Liver (tissue), 9 donors: ENCODE data around the gene FAM78A. TPM values are rescaled to one million over a fixed set of nuclear protein-coding genes. Genes with fewer than 3 reads are reported as not detected.

Experiments
- DNase-seq: peaks from one replicate; pipeline ENCODE4 v3.0.0-alpha.2; 2017; ENCODE audit warnings: low spot score
- H3K27ac ChIP-seq, 2 donors: one replicate each; pipeline ENCODE4 v1.7.0; 2013; ENCODE audit warnings: inconsistent platforms in 2 of 2, low read length in 2 of 2, control low read depth in 1 of 2, low read depth in 1 of 2, mild to moderate bottlenecking in 1 of 2
- H3K27me3 ChIP-seq, 4 donors: one replicate each; pipeline versions ENCODE4 v1.6.1 to v1.7.0; 2013; ENCODE audit warnings: low read length in 3 of 4, inconsistent platforms in 1 of 4, mild to moderate bottlenecking in 1 of 4, moderate library complexity in 1 of 4; ENCODE audit not compliant: control insufficient read depth in 4 of 4, insufficient read depth in 4 of 4
- H3K36me3 ChIP-seq, 4 donors: one replicate each; pipeline versions ENCODE4 v1.6.1 to v1.7.0; 2013; ENCODE audit warnings: low read length in 3 of 4, mild to moderate bottlenecking in 3 of 4, low read depth in 1 of 4, moderate library complexity in 1 of 4; ENCODE audit not compliant: control insufficient read depth in 4 of 4, insufficient read depth in 3 of 4
- H3K4me1 ChIP-seq, 4 donors: one replicate each; pipeline versions ENCODE4 v1.6.1 to v1.7.0; 2013; ENCODE audit warnings: low read length in 3 of 4, mild to moderate bottlenecking in 3 of 4, moderate library complexity in 1 of 4; ENCODE audit not compliant: control insufficient read depth in 4 of 4, insufficient read depth in 4 of 4
- H3K4me3 ChIP-seq, 3 donors: one replicate each; pipeline versions ENCODE4 v1.6.1 to v1.7.0; 2013; ENCODE audit warnings: low read length in 3 of 3, control low read depth in 1 of 3, low read depth in 1 of 3, mild to moderate bottlenecking in 1 of 3
- H3K9ac ChIP-seq, 2 donors: one replicate each; pipeline ENCODE4 v1.7.0; 2013; ENCODE audit warnings: low read length in 2 of 2, mild to moderate bottlenecking in 2 of 2, moderate library complexity in 2 of 2, control low read depth in 1 of 2, low read depth in 1 of 2
- H3K9me3 ChIP-seq, 4 donors: one replicate each; pipeline versions ENCODE4 v1.6.1 to v1.7.0; 2013; ENCODE audit warnings: low read length in 3 of 4; ENCODE audit not compliant: control insufficient read depth in 4 of 4
- EGR1 ChIP-seq, 2 donors: IDR thresholded peaks; 2 replicates each; pipeline ENCODE4 v1.6.1; 2016 to 2018; ENCODE audit warnings: antibody characterized with exemption in 2 of 2, low read depth in 2 of 2
- FOXA1 ChIP-seq: IDR thresholded peaks from 2 replicates; pipeline ENCODE4 v1.6.1; 2016; ENCODE audit warnings: antibody characterized with exemption
- FOXA2 ChIP-seq: IDR thresholded peaks from 2 replicates; pipeline ENCODE4 v1.6.1; 2016; ENCODE audit warnings: antibody characterized with exemption
- HNF4A ChIP-seq, 2 donors: conservative IDR thresholded peaks; 2 replicates each; pipeline ENCODE4 v1.6.1; 2016; ENCODE audit warnings: antibody characterized with exemption in 2 of 2, mild to moderate bottlenecking in 2 of 2
- HNF4G ChIP-seq: IDR thresholded peaks from 2 replicates; pipeline ENCODE4 v1.6.1; 2016; ENCODE audit warnings: antibody characterized with exemption
- JUND ChIP-seq, 2 donors: IDR thresholded peaks; 2 replicates each; pipeline ENCODE4 v1.6.1; 2016; ENCODE audit warnings: antibody characterized with exemption in 2 of 2
- NR2F2 ChIP-seq: IDR thresholded peaks from 2 replicates; pipeline ENCODE4 v1.6.1; 2016; ENCODE audit warnings: antibody characterized with exemption
- RAD21 ChIP-seq, 2 donors: IDR thresholded peaks; 2 replicates each; pipeline ENCODE4 v1.6.1; 2016; ENCODE audit warnings: antibody characterized with exemption in 2 of 2, mild to moderate bottlenecking in 2 of 2
- TAF1 ChIP-seq: conservative IDR thresholded peaks from 2 replicates; pipeline ENCODE4 v1.6.1; 2016; ENCODE audit warnings: antibody characterized with exemption, mild to moderate bottlenecking
- YY1 ChIP-seq: IDR thresholded peaks from 2 replicates; pipeline ENCODE4 v1.6.1; 2016; ENCODE audit warnings: antibody characterized with exemption, mild to moderate bottlenecking
- WGBS: extraction: QIAGEN DNeasy Blood & Tissue Kit; methylation state at CpG from one replicate; pipeline ENCODE4 v1.1.7; 2013; 5-methylcytosine and 5-hydroxymethylcytosine counted together
- polyA plus RNA-seq, 2 donors: library from polyadenylated mRNA; stranded (reverse) in 1 of 2; unstranded in 1 of 2; fragments of 200-250 nt in 1 of 2; fragments of >200 nt in 1 of 2; fragmentation: Nextera tagmentation in 1 of 2; extraction: Ambion mirVana in 1 of 2; gene quantifications; one replicate each; pipeline versions ENCODE4 v1.2.1 to v1.2.3, GENCODE V29; 2013 to 2015
- total RNA-seq, 2 donors: library from RNA; depleted of rRNA; stranded (reverse); fragments of >200 nt; gene quantifications; one replicate each; pipeline ENCODE4 v1.2.3, GENCODE V29; 2014
- TF ChIP-seq, protein P1 (sequence below): fragments of 150-350 bp; IDR thresholded peaks from 2 replicates; pipeline ENCODE4 v1.5.1; 2017; ENCODE audit warnings: improper control_type of control experiment, low read depth, low read length; ENCODE audit not compliant: missing input control
- TF ChIP-seq, protein P2 (sequence below): IDR thresholded peaks from 2 replicates; pipeline ENCODE4 v1.6.1; 2016; ENCODE audit warnings: antibody characterized with exemption
- TF ChIP-seq, protein P3 (sequence below): IDR thresholded peaks from 2 replicates; pipeline ENCODE4 v1.6.1; 2016; ENCODE audit warnings: antibody characterized with exemption
- TF ChIP-seq, protein P4 (sequence below): IDR thresholded peaks from 2 replicates; pipeline ENCODE4 v1.6.1; 2016; ENCODE audit warnings: antibody characterized with exemption, mild to moderate bottlenecking
- TF ChIP-seq, protein P5 (sequence below): IDR thresholded peaks from 2 replicates; pipeline ENCODE4 v1.6.1; 2016; ENCODE audit warnings: antibody characterized with exemption
- donor health status: healthy.
- donor health status: healthy.
- donor health status: healthy.
- donor health status: healthy.
- donor health status: healthy.

The FAM78A gene
- total and polyA plus RNA-seq, 4 donors: 0.25 to 6.6 (median 1.7) TPM

DNA sequence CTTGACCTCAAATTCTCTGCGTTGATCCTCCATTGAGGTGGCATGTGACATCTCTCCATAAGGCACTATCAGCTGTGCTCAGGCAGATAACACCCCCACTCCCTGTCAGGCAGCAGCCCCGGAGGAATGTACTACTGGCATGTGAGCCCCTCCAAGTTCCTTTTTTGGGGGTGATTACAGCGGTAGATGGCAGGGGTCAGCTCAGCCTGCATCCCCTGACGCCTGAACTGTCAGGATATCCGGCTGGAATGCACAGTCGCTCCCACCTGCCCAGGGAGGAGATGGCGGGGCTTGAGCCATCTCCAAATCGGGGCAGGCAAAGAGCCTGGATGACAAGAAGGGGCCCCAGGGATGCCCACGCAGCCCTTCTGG is 40.8 kb downstream of the FAM78A start:
- no peaks in the 10 kb centered on the region for H3K9me3 ChIP-seq
- no peak overlapping the region for H3K27ac ChIP-seq
- H3K9ac ChIP-seq: no peak overlapping the region
- H3K4me3 ChIP-seq: no peak overlapping the region
- H3K36me3 ChIP-seq: peaks cover 9 to 47% (median 28%) of the 10 kb centered on the region in 4 donors
- no peaks in the 10 kb centered on the region for H3K27me3 ChIP-seq
- DNase-seq: no peak
- H3K4me1 ChIP-seq: peaks cover 0 to 7% (median 0%) of the 10 kb centered on the region in 4 donors
- 92% methylated on average over 9 of the region's 9 CpGs for WGBS
- TF ChIP-seq FOXA2: no peak
- TF ChIP-seq, protein P1, sequence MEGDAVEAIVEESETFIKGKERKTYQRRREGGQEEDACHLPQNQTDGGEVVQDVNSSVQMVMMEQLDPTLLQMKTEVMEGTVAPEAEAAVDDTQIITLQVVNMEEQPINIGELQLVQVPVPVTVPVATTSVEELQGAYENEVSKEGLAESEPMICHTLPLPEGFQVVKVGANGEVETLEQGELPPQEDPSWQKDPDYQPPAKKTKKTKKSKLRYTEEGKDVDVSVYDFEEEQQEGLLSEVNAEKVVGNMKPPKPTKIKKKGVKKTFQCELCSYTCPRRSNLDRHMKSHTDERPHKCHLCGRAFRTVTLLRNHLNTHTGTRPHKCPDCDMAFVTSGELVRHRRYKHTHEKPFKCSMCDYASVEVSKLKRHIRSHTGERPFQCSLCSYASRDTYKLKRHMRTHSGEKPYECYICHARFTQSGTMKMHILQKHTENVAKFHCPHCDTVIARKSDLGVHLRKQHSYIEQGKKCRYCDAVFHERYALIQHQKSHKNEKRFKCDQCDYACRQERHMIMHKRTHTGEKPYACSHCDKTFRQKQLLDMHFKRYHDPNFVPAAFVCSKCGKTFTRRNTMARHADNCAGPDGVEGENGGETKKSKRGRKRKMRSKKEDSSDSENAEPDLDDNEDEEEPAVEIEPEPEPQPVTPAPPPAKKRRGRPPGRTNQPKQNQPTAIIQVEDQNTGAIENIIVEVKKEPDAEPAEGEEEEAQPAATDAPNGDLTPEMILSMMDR: no peak
- no peak for TF ChIP-seq RAD21 (IDR thresholded peaks at IDR 0.05)
- TF ChIP-seq HNF4A (conservative IDR thresholded peaks at IDR 0.05): no peak
- TF ChIP-seq, protein P2, sequence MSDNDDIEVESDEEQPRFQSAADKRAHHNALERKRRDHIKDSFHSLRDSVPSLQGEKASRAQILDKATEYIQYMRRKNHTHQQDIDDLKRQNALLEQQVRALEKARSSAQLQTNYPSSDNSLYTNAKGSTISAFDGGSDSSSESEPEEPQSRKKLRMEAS: no peak
- no peak for TF ChIP-seq FOXA1
- TF ChIP-seq YY1: no peak
- no peak for TF ChIP-seq NR2F2
- no peak for TF ChIP-seq JUND (IDR thresholded peaks at IDR 0.05)
- TF ChIP-seq, protein P3, sequence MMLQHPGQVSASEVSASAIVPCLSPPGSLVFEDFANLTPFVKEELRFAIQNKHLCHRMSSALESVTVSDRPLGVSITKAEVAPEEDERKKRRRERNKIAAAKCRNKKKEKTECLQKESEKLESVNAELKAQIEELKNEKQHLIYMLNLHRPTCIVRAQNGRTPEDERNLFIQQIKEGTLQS: no peak
- TF ChIP-seq, protein P4, sequence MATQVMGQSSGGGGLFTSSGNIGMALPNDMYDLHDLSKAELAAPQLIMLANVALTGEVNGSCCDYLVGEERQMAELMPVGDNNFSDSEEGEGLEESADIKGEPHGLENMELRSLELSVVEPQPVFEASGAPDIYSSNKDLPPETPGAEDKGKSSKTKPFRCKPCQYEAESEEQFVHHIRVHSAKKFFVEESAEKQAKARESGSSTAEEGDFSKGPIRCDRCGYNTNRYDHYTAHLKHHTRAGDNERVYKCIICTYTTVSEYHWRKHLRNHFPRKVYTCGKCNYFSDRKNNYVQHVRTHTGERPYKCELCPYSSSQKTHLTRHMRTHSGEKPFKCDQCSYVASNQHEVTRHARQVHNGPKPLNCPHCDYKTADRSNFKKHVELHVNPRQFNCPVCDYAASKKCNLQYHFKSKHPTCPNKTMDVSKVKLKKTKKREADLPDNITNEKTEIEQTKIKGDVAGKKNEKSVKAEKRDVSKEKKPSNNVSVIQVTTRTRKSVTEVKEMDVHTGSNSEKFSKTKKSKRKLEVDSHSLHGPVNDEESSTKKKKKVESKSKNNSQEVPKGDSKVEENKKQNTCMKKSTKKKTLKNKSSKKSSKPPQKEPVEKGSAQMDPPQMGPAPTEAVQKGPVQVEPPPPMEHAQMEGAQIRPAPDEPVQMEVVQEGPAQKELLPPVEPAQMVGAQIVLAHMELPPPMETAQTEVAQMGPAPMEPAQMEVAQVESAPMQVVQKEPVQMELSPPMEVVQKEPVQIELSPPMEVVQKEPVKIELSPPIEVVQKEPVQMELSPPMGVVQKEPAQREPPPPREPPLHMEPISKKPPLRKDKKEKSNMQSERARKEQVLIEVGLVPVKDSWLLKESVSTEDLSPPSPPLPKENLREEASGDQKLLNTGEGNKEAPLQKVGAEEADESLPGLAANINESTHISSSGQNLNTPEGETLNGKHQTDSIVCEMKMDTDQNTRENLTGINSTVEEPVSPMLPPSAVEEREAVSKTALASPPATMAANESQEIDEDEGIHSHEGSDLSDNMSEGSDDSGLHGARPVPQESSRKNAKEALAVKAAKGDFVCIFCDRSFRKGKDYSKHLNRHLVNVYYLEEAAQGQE: no peak
- TF ChIP-seq HNF4G: no peak
- TF ChIP-seq, protein P5, sequence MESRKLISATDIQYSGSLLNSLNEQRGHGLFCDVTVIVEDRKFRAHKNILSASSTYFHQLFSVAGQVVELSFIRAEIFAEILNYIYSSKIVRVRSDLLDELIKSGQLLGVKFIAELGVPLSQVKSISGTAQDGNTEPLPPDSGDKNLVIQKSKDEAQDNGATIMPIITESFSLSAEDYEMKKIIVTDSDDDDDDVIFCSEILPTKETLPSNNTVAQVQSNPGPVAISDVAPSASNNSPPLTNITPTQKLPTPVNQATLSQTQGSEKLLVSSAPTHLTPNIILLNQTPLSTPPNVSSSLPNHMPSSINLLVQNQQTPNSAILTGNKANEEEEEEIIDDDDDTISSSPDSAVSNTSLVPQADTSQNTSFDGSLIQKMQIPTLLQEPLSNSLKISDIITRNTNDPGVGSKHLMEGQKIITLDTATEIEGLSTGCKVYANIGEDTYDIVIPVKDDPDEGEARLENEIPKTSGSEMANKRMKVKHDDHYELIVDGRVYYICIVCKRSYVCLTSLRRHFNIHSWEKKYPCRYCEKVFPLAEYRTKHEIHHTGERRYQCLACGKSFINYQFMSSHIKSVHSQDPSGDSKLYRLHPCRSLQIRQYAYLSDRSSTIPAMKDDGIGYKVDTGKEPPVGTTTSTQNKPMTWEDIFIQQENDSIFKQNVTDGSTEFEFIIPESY: no peak
- no peak for TF ChIP-seq TAF1
- TF ChIP-seq EGR1 (IDR thresholded peaks at IDR 0.05; ENCODE audit: low read depth in 2 of 2): no peak

DNA sequence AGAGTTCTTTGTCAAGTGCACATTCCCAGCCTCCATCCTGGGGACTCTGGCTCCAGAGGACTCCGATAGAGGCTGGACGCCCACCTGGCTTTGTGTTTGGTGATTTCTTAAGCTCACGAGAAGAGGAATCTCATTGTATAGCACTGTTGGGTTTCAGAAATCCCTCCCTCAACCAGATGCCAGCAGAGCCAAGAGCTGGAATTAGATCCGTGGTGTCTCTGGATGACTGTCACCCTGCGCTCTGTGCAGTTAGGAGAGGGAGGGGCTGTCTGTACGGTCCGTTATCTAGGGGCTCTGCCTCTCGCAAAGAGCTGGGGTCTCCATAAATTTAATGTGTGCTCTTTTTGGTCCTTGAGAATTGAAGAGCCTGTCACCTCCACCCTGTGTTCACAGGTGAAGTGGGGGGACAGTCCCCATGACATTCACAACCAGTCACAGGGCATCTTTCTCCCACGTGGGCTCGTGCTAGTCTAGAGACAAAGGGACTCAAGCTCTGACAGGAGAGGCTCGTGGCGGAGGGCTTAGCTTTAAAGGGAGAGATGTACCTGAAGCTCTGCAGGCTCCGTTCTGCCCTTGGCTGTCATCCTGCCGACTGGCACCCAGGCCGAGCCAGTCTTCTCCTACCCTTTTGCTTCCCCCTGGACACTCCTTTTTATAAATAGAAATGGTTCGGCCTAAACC is 41.4 kb downstream of the FAM78A start:
- H3K36me3 ChIP-seq: peaks cover 10 to 51% (median 29%) of the 10 kb centered on the region in 4 donors

More for the DNA sequence above, 41.4 kb downstream of the FAM78A start:
- no peak overlapping the region for H3K4me3 ChIP-seq
- TF ChIP-seq FOXA1: no peak
- no peak for TF ChIP-seq HNF4A (conservative IDR thresholded peaks at IDR 0.05)
- no peak for TF ChIP-seq RAD21 (IDR thresholded peaks at IDR 0.05)
- TF ChIP-seq, protein P2: no peak
- no peak overlapping the region for H3K9ac ChIP-seq
- H3K27ac ChIP-seq: no peak overlapping the region
- H3K4me1 ChIP-seq: peaks cover 0 to 7% (median 0%) of the 10 kb centered on the region in 4 donors
- H3K9me3 ChIP-seq: no peaks in the 10 kb centered on the region
- 94% methylated on average over 16 of the region's 16 CpGs for WGBS
- DNase-seq: no peak
- H3K27me3 ChIP-seq: no peaks in the 10 kb centered on the region
